NCI-H2227 treated with DMSO at 0.1 percent for 48 hours (cell line): ENCODE results near the gene NCKAP5.

Source experiments
- DNase-seq: peaks from one replicate; lab custom pipeline; 2025; lab: John Stamatoyannopoulos, UW

NCKAP5 gene

DNA sequence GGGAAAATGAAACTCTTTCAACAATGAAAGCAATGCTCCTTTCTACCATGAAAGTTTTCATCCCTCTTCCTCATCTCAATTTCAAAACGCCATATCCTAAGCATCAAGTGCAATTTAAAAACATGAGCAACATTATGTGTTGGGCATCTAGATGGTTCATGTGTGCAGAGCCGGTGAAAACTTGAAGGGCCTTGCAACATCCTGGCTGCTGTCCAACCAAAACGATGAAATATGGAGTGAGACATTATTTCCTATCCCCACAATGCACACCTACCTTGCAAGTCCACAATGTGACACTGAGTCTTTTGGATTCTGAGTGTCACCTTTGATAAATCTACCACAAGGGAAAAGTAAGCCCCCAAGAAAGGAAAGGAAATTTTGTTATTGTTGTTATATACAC, 110.0 kb downstream of the NCKAP5 start:
- no peak for DNase-seq

DNA sequence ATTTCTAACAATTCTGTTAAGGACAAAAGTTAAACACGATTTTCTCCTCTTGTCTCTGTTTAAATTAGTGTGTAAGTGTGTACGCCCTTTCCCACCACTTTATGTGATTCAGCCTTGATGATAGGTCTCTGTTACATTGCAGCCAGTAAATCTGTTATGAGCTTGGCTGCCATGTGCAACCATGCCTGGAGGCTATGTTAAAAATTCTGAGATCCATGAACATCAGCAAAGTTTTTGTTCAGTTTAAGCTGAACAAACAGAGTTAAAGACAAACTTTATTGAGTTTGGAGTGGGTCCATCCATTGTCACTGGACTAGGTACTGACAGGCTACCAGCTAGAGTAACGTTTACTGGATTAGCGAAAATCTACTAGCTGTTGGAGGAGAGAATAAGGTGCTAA, 110.4 kb downstream of the NCKAP5 start:
- no peak for DNase-seq

DNA sequence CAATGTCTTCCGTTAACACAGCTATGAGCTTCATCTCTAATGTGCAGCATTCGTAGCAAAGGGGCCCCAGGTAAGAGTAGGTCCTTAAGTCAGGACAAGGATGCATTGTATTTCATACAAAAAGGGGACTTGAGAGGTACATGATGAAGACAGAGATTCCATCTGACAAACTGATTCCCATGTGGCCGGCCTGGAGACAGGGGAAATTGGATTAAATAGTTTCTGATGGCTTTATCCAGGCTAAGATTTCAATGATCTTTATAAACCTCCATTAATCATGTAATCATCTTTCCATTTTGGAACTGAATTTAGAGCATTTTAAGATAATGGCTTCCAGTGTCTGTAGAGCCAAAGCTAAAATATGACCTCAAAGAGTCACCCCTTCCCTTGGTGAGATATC, 111.3 kb downstream of the NCKAP5 start:
- DNase-seq, result no peak

DNA sequence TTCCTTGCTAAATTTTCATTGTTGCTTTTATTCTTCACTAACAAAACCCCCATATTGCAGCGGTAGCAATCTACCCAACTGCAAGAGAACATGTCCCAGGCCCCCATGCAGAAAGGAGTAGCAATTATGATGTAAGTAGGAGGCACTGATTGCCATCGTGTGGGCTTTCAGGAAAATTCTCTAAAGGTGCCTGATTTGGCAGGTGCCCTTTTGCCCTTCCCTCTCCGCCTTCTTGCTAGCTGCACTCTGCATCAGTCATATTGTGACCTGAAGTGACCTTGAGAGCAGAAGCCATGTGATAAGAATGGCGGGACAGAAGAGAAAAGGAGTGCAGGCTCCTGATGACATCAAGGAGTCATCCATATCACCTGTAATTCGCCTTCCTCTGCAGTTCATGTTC, 112.1 kb downstream of the NCKAP5 start:
- DNase-seq, result no peak

DNA sequence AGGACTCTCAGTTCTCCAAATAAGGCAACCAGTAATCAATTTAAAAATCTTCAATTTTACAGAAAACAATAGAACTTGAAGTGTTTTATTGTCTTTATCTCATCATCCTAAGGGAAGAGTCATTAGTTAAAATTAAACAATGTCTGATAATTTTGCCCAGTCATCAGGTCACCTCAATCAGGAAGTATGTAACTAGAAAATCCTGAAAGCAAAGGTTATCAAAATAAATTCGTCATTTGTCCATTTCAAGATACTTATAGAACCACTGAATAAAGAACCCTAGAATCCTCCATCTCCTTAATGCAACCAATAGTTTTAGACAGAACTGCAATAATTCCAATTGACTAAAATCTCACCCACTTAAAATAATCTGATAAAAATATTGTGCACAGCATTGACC, 115.2 kb downstream of the NCKAP5 start:
- no peak for DNase-seq

DNA sequence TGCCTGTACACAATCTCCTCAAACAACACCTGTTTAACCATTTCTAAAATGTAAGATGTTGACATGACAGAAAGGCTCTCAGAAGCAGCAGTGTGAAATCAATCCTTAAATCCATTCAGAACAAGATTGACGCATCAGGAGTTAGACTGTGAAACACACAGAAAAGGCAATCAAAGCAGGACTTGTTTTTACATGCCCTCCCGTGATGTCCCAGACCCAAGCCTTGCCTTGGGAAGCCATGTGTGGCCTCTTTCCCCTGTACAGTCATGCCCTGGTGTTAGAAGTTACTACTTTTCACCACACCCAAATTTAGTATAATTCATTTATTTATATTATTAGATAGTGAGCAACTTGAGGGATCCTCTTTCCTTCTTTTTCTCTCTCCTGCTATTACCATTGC, 115.7 kb downstream of the NCKAP5 start:
- DNase-seq, result no peak

DNA sequence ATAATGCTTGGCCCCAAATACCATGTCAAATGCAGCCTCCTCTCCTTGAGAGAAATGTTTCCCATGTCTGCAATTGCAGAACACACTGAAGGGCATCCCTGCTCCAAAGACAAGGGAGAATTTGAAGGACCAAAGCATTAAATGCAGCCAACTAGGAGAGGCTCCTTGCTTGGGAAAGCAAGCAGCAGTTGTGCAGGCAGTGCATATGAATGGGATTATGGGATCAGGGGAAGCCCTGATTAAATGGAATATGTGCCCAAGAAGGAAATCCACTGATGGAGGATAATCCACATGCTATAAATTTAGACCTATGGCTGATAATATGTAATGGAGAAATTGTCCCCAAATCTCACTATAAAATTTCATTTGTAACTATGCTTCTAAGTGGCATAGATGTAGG, 116.1 kb downstream of the NCKAP5 start:
- DNase-seq, result no peak

DNA sequence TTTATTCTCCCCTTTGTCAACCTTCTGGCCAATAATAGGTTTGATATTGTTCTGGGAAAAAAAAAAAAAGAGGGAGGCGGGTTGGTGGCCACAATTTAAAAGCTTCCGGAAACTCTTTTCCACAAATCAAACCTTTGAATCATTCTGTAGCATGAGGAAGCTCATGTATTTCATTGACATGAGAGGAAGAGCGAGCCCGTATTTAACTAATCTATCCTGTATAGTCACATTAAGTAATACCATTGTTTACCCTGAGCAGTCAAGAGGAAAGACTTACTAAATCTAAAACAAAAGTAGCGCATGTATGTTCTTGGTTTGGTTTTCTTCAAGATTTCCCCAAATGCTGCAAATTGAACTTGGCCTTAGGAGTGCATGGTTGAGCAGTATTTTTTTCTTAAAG, 120.1 kb downstream of the NCKAP5 start:
- no peak for DNase-seq

DNA sequence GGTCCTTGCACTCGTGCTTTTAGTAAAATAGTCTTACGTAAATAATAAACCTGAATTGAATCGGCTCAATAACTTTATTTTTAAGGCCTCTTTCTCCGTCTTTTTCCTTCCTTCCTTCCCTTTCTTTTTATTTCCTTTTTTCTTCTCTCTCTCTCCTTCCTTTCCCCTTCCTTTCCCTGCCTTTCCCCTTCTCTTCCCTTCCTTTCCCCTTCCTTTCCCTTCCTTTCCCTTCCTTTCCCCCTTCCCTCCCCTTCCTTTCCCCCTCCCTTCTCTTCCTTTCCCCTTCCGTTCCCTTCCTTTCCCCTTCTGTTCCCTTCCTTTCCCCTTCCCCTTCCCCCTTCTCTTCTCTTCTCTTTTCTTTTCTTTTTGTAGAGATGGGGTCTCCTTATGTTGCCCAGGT, 121.0 kb downstream of the NCKAP5 start:
- no peak for DNase-seq

DNA sequence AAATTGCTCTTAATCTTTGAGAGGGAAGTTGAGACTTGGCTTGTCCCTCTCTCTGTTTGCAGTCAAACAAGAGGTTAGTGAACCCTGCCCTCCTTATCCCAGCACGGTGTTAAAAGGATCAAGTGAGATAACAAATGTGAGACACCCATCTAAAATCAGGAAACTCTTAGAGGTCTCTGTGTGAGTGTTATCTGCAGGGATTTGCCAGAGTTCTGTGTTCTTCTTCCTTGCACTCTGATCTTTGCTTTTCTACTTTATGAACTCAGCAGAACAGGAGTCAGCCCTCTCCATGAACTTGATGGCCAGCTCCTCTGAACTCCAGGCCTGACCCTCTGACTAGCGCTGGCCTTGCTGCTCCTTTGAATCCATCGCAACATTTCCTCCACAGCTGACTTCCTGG, 123.8 kb downstream of the NCKAP5 start:
- no peak for DNase-seq

DNA sequence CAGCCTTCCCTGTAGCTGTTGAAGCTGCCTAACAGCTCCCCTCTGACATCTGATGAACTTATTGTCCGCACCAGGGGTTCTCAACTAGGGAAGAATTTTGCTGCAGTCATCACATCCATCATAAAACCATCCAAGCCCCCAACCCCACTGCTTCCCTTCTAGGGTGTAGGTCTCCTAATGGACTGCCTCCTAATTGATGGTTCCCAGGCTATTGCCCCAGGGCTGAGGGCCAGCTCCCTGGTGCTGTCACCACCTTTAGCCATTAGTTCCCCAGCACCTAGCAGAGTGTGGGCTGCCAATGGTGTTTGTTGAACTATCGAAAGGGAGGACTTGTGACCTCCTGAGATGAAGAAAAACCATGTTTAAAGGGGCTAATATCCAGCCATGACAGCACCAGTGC, 125.9 kb downstream of the NCKAP5 start:
- no peak for DNase-seq

DNA sequence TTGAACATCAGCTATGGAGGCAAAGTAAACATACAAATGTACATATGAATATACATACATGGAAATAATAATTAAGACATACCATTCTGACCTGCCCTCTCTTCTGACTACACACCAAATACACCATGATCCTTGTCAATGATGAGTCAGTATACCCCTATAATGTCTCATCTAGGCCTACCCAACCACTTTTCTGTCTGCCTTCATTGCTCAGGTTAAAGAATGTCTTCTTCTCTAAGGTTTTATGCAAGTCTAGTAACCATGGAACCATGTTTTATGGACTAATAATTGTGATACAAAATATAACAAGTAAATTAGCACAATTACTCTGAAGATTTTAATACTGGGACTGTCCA, 128.7 kb downstream of the NCKAP5 start:
- DNase-seq, result no peak

DNA sequence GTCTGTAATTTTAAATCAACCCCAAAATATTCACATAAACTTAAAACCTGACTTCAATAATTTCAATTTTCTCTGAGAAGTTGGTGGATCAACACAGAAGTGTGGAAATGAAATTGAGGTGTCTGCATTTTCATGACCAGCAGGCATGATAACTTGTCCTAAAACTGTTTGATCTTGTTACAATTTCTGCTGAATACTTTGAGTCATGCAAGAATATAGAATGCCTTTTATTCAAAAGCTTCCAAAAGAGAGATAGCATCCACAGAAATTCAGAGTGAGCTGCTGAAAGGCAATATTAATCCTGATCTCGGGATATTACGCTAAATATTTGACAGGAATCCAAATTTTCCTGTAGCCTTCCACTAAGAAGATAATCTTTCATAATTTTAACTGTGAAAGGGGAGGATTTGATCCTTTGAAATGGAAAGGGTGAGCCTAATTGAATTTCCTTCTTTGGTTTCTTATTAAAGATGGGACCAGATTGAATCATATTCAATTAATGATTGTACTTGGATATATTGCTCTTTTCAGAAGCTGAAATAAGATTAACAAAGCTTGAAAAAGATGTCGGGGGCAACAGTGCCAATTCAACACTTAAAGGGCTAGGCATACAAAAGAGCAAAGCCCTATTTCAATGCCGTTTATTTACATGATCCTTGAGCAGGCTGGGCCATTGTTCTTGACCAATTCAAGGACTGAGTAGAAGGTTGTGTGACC, 129.3 kb downstream of the NCKAP5 start:
- DNase-seq, result no peak

DNA sequence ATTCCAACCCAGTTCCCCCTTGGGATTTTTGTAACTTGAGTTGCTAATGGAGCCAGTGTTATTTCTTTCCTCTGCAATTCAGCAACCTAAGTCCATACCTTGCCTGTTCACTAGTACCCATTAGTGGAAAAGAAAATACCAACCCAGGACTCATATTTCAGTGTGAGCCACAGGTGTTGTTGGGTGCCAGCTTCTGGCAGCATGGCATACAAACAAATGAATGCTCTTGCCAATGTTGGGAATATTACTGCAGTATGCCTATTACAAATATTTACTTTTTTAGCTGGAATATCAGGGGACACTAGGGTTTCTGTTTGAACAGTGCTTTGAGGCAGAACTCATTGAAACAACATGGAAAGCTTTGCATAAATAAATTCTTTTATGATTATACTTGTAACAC, 130.2 kb downstream of the NCKAP5 start:
- DNase-seq, result no peak

DNA sequence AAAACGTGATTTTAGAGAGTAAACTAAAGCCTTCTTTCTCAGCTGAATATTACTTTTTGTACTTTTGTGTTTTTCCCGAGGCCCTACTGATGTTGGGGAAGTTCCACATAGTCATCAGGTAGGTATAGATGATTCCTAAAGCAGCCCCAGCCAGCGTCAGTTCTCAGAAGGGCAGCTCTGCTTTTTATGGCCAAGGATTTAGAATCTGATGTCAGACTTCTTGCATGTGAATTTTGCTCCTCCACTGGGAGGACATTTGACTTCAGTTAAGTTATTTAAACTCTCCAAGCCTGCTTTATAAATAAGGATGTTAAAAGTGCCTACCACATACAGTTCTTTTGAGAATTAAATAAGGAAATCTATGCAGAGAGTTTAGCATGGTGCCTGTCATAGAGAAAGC, 130.8 kb downstream of the NCKAP5 start:
- no peak for DNase-seq

DNA sequence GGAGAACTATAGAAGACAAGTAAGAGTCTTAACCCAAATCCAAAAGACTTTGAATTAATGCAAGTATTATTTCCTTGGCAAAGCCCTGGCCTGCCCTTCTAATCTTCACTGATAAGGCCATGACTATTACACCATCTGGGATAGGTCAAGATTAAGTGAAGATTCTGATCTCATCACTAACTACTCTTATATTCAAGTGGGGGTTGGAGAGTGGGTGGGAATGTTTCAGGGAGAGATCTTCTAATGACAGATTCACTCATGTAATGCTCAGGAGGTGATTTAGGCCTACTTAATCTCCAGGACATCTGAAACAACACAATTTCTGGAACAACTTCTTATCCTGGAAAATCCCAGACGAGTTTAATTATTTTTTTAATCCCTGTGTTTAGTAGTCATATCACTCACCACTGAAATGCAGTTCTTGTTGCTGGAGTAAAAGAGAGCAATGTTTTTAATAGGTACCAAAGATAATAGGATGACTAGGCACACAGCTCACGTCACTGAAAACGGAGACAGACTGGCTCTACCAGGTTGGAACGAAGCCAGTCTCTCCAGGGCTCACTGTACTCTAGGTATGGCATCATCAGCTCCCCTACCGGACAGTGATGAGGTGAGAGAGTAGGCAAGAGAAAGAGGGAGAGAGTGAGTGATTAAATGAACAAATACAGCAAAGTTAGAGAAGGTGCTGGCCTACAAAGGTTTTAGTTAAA, 133.1 kb downstream of the NCKAP5 start:
- DNase-seq, result peak; percentile 86

DNA sequence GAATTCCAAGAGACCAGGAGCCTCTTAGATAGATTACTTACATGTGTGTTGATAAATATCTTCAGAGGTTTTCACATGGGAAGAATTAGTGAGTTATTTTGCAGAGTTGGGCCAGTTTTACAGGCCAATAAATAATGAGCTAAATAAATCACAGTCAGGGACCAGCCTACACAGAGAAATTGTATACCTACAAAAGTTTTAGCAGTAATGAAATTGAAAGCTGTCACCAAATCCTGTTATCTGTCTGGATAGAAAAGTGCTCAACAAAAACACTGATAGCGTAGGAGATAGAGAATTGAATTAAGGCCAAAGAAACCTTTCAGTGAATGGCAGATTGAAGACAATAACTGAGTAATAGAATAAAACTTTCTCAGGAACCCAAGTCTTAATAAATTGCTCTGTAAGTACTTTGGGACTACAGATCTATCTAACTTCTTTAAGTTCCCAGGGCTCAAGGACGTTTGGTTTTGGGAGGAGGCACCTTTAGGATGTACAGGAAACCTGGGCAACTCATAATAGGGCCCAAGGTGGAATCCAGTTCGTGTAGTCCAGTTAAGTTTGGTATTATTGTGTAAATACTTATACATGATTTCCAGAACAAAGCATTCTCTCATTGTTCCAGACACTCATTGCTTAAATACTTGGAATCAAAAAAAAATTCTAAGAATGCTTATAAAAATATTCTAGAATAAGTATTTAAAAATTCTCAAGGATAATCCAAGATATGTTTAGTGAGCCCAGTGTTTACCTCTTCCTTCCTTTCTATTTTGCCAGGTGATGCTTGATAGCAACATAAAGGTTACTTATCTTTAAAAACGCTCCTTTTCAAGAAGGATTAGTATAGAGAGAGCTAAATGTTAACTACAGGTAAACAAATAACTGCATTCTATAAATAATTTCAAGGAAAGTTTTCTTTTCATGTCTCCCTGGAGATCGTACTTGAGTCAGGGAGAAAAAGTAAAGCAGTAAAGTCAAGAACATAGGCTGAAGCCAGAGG, 134.5 kb downstream of the NCKAP5 start:
- no peak for DNase-seq

DNA sequence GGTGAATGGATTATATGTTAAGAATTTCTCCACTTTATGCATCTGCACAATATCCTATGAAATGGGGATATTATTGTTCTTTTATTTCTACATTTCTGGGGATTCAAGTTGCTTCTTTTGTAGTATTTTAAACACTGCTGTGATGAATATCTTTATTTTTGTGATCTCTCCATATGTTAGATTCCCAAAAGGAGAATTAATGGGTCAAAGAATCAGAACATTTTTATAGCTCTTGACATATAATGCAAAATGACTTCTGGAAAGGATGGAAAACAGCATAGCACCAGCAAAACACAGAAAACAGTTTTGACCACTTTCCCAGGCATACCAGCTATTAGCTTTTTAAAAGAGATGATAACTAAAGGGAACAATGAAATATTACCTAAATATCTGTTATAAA, 135.5 kb downstream of the NCKAP5 start:
- no peak for DNase-seq

DNA sequence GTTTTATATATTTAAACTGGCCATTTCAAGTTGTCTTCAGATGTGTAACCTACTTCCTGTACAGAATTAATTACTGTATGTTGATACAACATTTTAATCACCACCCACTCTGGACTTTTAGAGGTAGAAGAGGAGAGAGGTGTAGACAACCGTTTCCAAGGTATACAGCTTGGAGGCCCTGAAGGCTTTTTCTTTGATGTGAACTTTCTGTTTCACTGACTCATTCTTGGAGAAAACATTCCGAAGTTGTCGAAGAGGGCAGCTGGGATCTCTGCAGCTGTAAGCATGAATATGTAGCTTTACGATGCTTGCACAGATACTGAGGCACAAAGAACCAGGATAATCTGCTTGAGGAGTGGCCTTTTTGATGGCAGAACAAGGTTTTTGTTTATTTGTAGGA, 137.0 kb downstream of the NCKAP5 start:
- no peak for DNase-seq

DNA sequence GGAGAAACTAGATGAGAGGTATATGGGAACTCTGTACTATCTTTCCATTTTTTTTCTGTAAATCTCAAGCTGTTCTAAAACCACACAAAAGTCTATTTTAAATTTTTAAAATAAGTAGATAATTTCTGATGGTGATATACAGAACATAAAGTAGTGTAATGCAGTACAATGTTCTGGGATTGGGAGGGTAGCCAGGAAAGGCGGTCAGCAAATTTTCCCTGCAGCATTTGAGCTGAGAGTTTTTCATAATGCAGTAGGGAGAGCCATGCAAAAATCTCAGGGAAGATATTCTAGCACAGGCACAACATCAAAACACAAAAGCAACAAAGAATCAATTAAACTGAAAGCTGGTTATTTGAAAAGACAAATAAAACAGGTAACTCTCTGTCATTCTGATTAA, 141.5 kb downstream of the NCKAP5 start:
- DNase-seq, result no peak

DNA sequence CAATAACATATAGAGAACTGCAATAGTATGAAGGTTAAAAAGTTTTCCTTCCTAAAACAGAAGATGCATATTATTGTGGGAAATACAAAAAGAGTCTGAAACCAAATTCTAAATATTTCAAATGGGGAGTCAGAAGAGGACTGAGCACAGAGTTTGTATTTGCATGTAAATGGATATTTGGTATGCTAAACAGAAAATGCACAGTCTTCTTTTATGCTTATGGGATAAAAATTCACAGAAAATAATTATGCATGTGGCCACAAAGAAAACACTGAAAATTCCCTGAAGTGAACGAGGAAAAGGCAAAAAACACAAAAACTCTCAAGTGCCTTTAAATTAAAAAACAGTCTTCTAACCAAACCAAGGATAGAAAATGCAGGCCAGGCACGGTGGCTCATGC, 142.7 kb downstream of the NCKAP5 start:
- DNase-seq, result no peak

DNA sequence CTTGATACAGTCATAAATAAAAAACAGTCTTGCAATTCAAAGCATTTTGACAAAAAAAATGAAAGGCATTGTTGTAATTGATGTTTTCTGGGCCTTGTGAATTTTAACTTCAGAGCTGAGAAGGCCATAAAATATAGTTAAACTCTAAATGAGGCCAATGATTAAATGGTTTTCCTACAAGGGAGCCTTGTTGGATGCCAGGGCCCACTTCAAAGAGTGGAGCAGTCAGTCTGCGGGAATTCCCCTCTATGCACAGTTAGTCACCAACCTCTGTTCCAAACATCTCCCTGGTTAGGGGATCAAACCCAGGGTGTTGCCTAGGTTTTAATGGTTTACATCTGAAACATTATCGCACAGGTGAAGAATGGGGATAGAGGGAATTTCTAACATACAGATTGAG, 143.4 kb downstream of the NCKAP5 start:
- DNase-seq, result no peak

DNA sequence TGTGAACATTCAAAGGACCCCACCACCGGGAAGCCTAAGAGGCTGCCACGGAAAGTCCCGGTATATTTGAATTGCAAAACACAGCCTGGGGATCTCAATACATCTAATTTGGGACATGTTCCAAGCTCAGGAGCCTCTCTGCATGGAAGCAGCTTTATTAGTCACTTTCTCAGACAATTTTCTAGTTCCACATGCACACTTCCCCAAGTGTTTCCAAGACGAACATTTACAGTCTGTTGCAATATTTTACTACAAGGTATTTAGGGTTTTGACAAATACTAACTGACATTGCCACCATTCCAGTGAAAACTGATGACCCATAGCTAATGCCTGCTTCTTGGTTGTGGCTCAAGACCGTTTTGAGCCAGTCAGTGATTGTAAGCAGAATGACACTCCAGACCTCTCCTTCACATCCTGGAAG, 145.3 kb downstream of the NCKAP5 start:
- no peak for DNase-seq
